ENCODE results near the gene SNTB2. TPM values are rescaled to one million over a fixed set of nuclear protein-coding genes. Genes with fewer than 3 reads are reported as not detected.
"Not testable (repeated sequence)": the region's sequence is repeated elsewhere in the genome, so short reads cannot be mapped to it uniquely, and the experiment has no call there.

Gene SNTB2
- total RNA-seq = 10 to 100 TPM in 3 of 8 experiments, 1 to 10 TPM in 5; 4.7 to 34.7 (median 9.2) TPM

DNA sequence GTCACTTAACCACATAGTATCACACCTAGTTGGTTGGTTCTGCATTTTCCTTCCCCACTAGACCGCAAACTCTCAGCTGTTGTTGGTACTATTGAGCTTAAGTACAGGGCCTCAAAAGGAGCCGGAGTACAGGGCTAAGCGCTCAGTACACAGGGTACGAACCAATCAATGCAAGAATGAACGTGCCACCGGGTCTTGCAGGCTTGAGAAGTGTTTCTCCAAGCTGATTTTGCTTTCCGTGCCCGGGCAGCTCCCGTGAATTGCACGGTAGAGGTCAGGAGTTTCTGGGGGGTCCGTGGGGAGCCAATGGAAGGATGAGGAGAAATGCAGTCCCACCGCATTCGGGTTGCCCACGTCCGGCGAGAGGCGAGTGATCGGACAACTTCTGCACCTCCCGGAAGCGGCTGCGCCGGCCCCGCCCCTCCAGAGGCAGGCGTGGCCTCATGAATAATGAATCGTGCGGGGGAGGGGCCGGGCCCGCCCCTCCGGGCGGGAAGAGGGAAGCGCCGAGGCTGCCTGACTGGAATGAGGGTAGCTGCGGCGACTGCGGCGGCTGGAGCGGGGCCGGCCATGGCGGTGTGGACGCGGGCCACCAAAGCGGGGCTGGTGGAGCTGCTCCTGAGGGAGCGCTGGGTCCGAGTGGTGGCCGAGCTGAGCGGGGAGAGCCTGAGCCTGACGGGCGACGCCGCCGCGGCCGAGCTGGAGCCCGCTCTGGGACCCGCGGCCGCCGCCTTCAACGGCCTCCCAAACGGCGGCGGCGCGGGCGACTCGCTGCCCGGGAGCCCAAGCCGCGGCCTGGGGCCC lies at the start of gene SNTB2:
Gene SNTB2, plus strand, starts transcription at position 523 of the 804 bp plus-strand sequence. Its CDS starts 3 bp downstream, at position 526.
- peak; percentile 76 to 94 (median 92) for ATAC-seq (replicated peaks in 6 of 8)
- 0 to 40% (median 17%) methylated on average over 1 to 7 of the region's 69 CpGs; no CpG with 5 or more reads in 3 of the 10 experiments for WGBS, 10 experiments
- H3K4me3 ChIP-seq = peak within 1 kb of the TSS; percentile 60 to 96 (median 75)
- peak within 1 kb of the TSS; percentile 79 for H3K27ac ChIP-seq
- peaks cover 7 to 27% of the 10 kb centered on the region in 2 donors for H3K4me1 ChIP-seq (replicated peaks in 1 of 2)
- in situ Hi-C loops (cut with MboI; ENCODE audit: low pct_unique_long_range_greater_than_20kb in 2 of 9, low sequenced_read_pairs in 9 of 9, unreplicated experiment in 9 of 9) = loop anchor here in 1 of 9 experiments (25.0 kb wide), 1 partner anchor 100 kb away; no protein-coding TSS in a partner anchor

GRCh38 chr16:69138608-69139007 lies 48.4 kb upstream of the SNTB2 start:
- no peak for ATAC-seq (replicated peaks in 6 of 8)
- Histone ChIP-seq H3K4me1 (replicated peaks in 1 of 2) (peaks cover 2 to 4% of the 10 kb centered on the region in 2 donors), H3K4me3 (no peak overlapping the region), H3K27ac (no peak overlapping the region)
- WGBS, 10 experiments = 50 to 100% (median 94%) methylated on average over 1 to 2 of the region's 2 CpGs; no CpG with 5 or more reads in 3 of the 10 experiments
- in situ Hi-C loops (cut with MboI; ENCODE audit: low pct_unique_long_range_greater_than_20kb in 2 of 9, low sequenced_read_pairs in 9 of 9, unreplicated experiment in 9 of 9) = loop anchor here in 1 of 9 experiments (25.0 kb wide), 1 partner anchor 251 kb away; no protein-coding TSS in a partner anchor

DNA sequence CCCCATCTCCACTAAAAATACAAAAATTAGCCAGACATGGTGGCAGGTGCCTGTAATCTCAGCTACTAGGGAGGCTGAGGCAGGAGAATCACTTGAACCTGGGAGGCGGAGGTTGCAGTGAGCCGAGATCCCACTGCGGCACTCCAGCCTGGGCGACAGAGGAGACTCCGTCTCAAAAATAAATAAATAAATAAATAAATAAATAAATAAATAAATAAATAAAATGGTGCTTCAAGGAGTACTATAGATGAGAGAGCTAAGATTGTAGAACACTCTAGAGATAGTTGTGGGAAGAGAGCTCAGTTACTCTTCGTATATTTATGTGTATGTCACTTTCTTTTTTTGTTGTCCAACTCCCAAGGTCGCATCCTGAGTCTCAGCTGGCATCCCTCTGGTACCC lies 47.5 kb upstream of the SNTB2 start:
- in situ Hi-C loops (cut with MboI; ENCODE audit: low pct_unique_long_range_greater_than_20kb in 2 of 9, low sequenced_read_pairs in 9 of 9, unreplicated experiment in 9 of 9) = loop anchor here in 1 of 9 experiments (25.0 kb wide), 1 partner anchor 252 kb away; no protein-coding TSS in a partner anchor
- not testable (repeated sequence) for H3K4me1 ChIP-seq (replicated peaks in 1 of 2); H3K4me3 ChIP-seq; ATAC-seq (replicated peaks in 6 of 8); H3K27ac ChIP-seq
- 80 to 100% (median 92%) methylated on average over 1 to 7 of the region's 7 CpGs; no CpG with 5 or more reads in 3 of the 10 experiments for WGBS, 10 experiments

GRCh38 chr16:69141014-69141413 lies 46.0 kb upstream of the SNTB2 start:
- peak in 1 of 8 experiments; percentile 33 for ATAC-seq (replicated peaks in 6 of 8)
- in situ Hi-C loops (cut with MboI; ENCODE audit: low pct_unique_long_range_greater_than_20kb in 2 of 9, low sequenced_read_pairs in 9 of 9, unreplicated experiment in 9 of 9) = loop anchor here in 1 of 9 experiments (25.0 kb wide), 1 partner anchor 254 kb away; no protein-coding TSS in a partner anchor
- H3K4me1 ChIP-seq (replicated peaks in 1 of 2) = no peaks in the 10 kb centered on the region
- H3K27ac ChIP-seq = no peak overlapping the region
- no peak overlapping the region for H3K4me3 ChIP-seq
- 41 to 88% (median 70%) methylated on average over 2 to 5 of the region's 5 CpGs for WGBS, 10 experiments

DNA sequence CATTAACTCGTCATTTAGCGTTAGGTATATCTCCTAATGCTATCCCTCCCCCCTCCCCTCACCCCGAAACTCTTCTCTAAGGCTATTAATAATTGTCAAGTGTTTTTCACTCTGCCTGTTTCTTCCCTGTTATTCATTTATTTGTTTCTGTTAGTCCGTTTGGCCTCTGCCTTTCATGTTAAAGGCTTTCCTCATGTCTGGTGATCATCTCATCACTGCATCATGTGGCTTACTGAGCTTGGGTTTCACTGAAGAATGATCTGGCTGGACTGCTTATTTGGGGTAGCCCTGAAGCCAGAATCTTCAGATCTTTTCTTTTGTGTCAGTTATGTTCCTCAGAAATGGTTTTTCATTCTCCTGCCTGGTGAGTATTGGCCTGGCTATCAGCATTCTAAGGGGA lies 45.0 kb upstream of the SNTB2 start:
- WGBS, 10 experiments = 40 to 94% (median 68%) methylated on average over 1 to 4 of the region's 4 CpGs; no CpG with 5 or more reads in 4 of the 10 experiments
- ATAC-seq (replicated peaks in 6 of 8) = no peak
- Histone ChIP-seq H3K27ac (no peak overlapping the region), H3K4me1 (replicated peaks in 1 of 2) (no peaks in the 10 kb centered on the region), H3K4me3 (no peak overlapping the region)
- in situ Hi-C loops (cut with MboI; ENCODE audit: low pct_unique_long_range_greater_than_20kb in 2 of 9, low sequenced_read_pairs in 9 of 9, unreplicated experiment in 9 of 9) = loop anchor here in 1 of 9 experiments (25.0 kb wide), 1 partner anchor 255 kb away; no protein-coding TSS in a partner anchor

DNA sequence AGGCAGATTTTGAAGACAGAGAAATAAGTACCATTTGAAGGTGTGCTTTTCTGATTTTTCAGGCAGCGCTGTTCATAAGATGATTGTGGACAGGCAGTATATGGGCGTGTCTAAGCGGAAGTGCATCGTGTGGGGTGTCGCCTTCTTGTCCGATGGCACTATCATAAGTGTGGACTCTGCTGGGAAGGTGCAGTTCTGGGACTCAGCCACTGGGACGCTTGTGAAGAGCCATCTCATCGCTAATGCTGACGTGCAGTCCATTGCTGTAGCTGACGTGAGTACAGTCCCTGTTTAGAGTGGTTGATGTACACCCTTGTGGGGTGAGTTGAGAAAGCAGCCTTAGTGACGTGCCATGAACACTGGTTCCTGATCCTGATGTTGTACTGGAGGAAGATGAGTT lies 43.8 kb upstream of the SNTB2 start:
- no peaks in the 10 kb centered on the region for H3K4me1 ChIP-seq (replicated peaks in 1 of 2)
- 58 to 100% (median 89%) methylated on average over 1 to 5 of the region's 11 CpGs; no CpG with 5 or more reads in 2 of the 10 experiments for WGBS, 10 experiments
- in situ Hi-C loops (cut with MboI; ENCODE audit: low pct_unique_long_range_greater_than_20kb in 2 of 9, low sequenced_read_pairs in 9 of 9, unreplicated experiment in 9 of 9) = loop anchor here in 1 of 9 experiments (25.0 kb wide), 1 partner anchor 256 kb away; no protein-coding TSS in a partner anchor
- no peak overlapping the region for H3K4me3 ChIP-seq
- ATAC-seq (replicated peaks in 6 of 8) = peak in 3 of 8 experiments; percentile 30 to 77 (median 58)
- H3K27ac ChIP-seq = no peak overlapping the region

- WGBS, 10 experiments = 52 to 100% (median 87%) methylated on average over 2 to 4 of the region's 4 CpGs; no CpG with 5 or more reads in 2 of the 10 experiments
- in situ Hi-C loops (cut with MboI; ENCODE audit: low pct_unique_long_range_greater_than_20kb in 2 of 9, low sequenced_read_pairs in 9 of 9, unreplicated experiment in 9 of 9) = loop anchor here in 1 of 9 experiments (25.0 kb wide), 1 partner anchor 258 kb away; no protein-coding TSS in a partner anchor
- no peaks in the 10 kb centered on the region for H3K4me1 ChIP-seq (replicated peaks in 1 of 2)
- no peak overlapping the region for H3K27ac ChIP-seq
- H3K4me3 ChIP-seq = no peak overlapping the region
- ATAC-seq (replicated peaks in 6 of 8) = no peak
Observed at GRCh38 chr16:69145658-69146057, 41.3 kb upstream of the SNTB2 start.

- 78 to 100% (median 92%) methylated on average over 1 to 8 of the region's 9 CpGs; no CpG with 5 or more reads in 2 of the 10 experiments for WGBS, 10 experiments
- not testable (repeated sequence) for ATAC-seq (replicated peaks in 6 of 8); H3K4me3 ChIP-seq; H3K4me1 ChIP-seq (replicated peaks in 1 of 2); H3K27ac ChIP-seq
- in situ Hi-C loops (cut with MboI; ENCODE audit: low pct_unique_long_range_greater_than_20kb in 2 of 9, low sequenced_read_pairs in 9 of 9, unreplicated experiment in 9 of 9) = loop anchor here in 4 of 9 experiments (25.0 kb wide), 2 partner anchors 138 to 262 kb away; no protein-coding TSS in a partner anchor
Observed at GRCh38 chr16:69149621-69150020, 37.3 kb upstream of the SNTB2 start.

- 7 to 89% (median 46%) methylated on average over 3 to 11 of the region's 16 CpGs for WGBS, 10 experiments
- Histone ChIP-seq H3K4me3 (no peak overlapping the region), H3K4me1 (replicated peaks in 1 of 2) (no peaks in the 10 kb centered on the region), H3K27ac (no peak overlapping the region)
- peak; percentile 72 to 95 (median 82) for ATAC-seq (replicated peaks in 6 of 8)
- in situ Hi-C loops (cut with MboI; ENCODE audit: low pct_unique_long_range_greater_than_20kb in 2 of 9, low sequenced_read_pairs in 9 of 9, unreplicated experiment in 9 of 9) = loop anchor here in 4 of 9 experiments (25.0 kb wide), 1 partner anchor 137 kb away; no protein-coding TSS in a partner anchor
Observed at GRCh38 chr16:69150146-69150865, 36.7 kb upstream of the SNTB2 start.

- Histone ChIP-seq H3K4me3 (no peak overlapping the region), H3K27ac (no peak overlapping the region), H3K4me1 (replicated peaks in 1 of 2) (no peaks in the 10 kb centered on the region)
- ATAC-seq (replicated peaks in 6 of 8) = no peak
- 17 to 100% (median 94%) methylated on average over 1 to 3 of the region's 3 CpGs; no CpG with 5 or more reads in 3 of the 10 experiments for WGBS, 10 experiments
- in situ Hi-C loops (cut with MboI; ENCODE audit: low pct_unique_long_range_greater_than_20kb in 2 of 9, low sequenced_read_pairs in 9 of 9, unreplicated experiment in 9 of 9) = loop anchor here in 4 of 9 experiments (25.0 kb wide), 1 partner anchor 130 kb away; no protein-coding TSS in a partner anchor
Observed at GRCh38 chr16:69157196-69157595, 29.8 kb upstream of the SNTB2 start.

DNA sequence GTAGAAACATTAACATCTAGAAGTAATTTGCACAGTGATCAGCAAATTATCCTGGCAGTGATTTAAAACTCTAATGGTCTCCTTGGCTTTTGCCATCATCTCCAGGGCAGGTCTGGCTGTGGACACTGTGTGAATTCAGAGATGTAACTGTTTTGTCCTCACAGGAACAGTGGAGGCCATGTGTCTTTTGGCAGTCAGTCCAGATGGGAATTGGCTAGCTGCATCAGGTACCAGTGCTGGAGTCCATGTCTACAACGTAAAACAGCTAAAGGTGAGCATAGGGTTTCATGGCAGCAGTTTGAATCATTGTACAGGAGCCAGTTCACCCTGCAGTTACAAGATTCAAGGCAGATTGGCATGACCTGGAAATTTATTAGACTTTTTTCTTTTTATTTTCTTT lies 26.8 kb upstream of the SNTB2 start:
- in situ Hi-C loops (cut with MboI; ENCODE audit: low pct_unique_long_range_greater_than_20kb in 2 of 9, low sequenced_read_pairs in 9 of 9, unreplicated experiment in 9 of 9) = loop anchor here in 4 of 9 experiments (25.0 kb wide), 1 partner anchor 127 kb away; no protein-coding TSS in a partner anchor
- H3K4me1 ChIP-seq (replicated peaks in 1 of 2) = no peaks in the 10 kb centered on the region
- no peak overlapping the region for H3K27ac ChIP-seq
- H3K4me3 ChIP-seq = no peak overlapping the region
- 100% methylated on average over 1 of the region's 1 CpG; no CpG with 5 or more reads in 5 of the 10 experiments for WGBS, 10 experiments
- no peak for ATAC-seq (replicated peaks in 6 of 8)

GRCh38 chr16:69165584-69165983 lies 21.4 kb upstream of the SNTB2 start:
- in situ Hi-C loops (cut with MboI; ENCODE audit: low pct_unique_long_range_greater_than_20kb in 2 of 9, low sequenced_read_pairs in 9 of 9, unreplicated experiment in 9 of 9) = loop anchor here in 4 of 9 experiments (25.0 kb wide), 1 partner anchor 122 kb away; no protein-coding TSS in a partner anchor
- Histone ChIP-seq H3K4me1 (replicated peaks in 1 of 2) (peaks cover 11 to 13% of the 10 kb centered on the region in 2 donors), H3K4me3 (no peak overlapping the region), H3K27ac (peak overlapping the region; percentile 55 to 71)
- no peak for ATAC-seq (replicated peaks in 6 of 8)
- 70 to 100% (median 92%) methylated on average over 2 to 6 of the region's 6 CpGs; no CpG with 5 or more reads in 1 of the 10 experiments for WGBS, 10 experiments
